GM19395 (cell line): Measurements from ENCODE around the gene TRAPPC6A.

Source experiments
- ATAC-seq: cut with Tn5 transposase; IDR thresholded peaks from one replicate; pipeline ENCODE4 v1.9.1; 2021; ENCODE audit warnings: mild to moderate bottlenecking, moderate library complexity; ENCODE audit not compliant: unreplicated experiment

Gene TRAPPC6A

GRCh38 chr19:45150180-45150579, 27.9 kb downstream of the TRAPPC6A start:
- ATAC-seq = no peak

- ATAC-seq = no peak
Observed at GRCh38 chr19:45149129-45149528, 28.9 kb downstream of the TRAPPC6A start.

- ATAC-seq = no peak
Observed at GRCh38 chr19:45147835-45148676, 30.0 kb downstream of the TRAPPC6A start.

GRCh38 chr19:45146741-45147205, 31.3 kb downstream of the TRAPPC6A start:
- no peak for ATAC-seq

- no peak for ATAC-seq
Observed at GRCh38 chr19:45146251-45146650, 31.8 kb downstream of the TRAPPC6A start.

GRCh38 chr19:45145270-45146189, 32.5 kb downstream of the TRAPPC6A start:
- ATAC-seq = no peak

- ATAC-seq = no peak
Observed at GRCh38 chr19:45144431-45145269, 33.4 kb downstream of the TRAPPC6A start.

GRCh38 chr19:45142726-45143110, 35.3 kb downstream of the TRAPPC6A start:
- ATAC-seq = no peak

- no peak for ATAC-seq
Observed at GRCh38 chr19:45142016-45142725, 35.9 kb downstream of the TRAPPC6A start.

- ATAC-seq = no peak
Observed at GRCh38 chr19:45141203-45141900, 36.7 kb downstream of the TRAPPC6A start.

- no peak for ATAC-seq
Observed at GRCh38 chr19:45140533-45140932, 37.5 kb downstream of the TRAPPC6A start.

- ATAC-seq = no peak
Observed at GRCh38 chr19:45140144-45140503, 37.9 kb downstream of the TRAPPC6A start.

- ATAC-seq = no peak
Observed at GRCh38 chr19:45139286-45140143, 38.5 kb downstream of the TRAPPC6A start.

GRCh38 chr19:45138303-45138751, 39.7 kb downstream of the TRAPPC6A start:
- ATAC-seq = no peak

- peak; percentile 91 for ATAC-seq
Observed at GRCh38 chr19:45137179-45137761, 40.8 kb downstream of the TRAPPC6A start.

- peak; percentile 23 for ATAC-seq
Observed at GRCh38 chr19:45136507-45137178, 41.4 kb downstream of the TRAPPC6A start.

GRCh38 chr19:45135176-45135885, 42.7 kb downstream of the TRAPPC6A start:
- ATAC-seq = no peak
